Right forelimb (tissue), 1 donor: ENCODE results near the gene GTF2F2.

Source experiments
- DNase-seq: peaks from one replicate; pipeline ENCODE4 v3.0.0-alpha.2; 2018

Gene GTF2F2

DNA sequence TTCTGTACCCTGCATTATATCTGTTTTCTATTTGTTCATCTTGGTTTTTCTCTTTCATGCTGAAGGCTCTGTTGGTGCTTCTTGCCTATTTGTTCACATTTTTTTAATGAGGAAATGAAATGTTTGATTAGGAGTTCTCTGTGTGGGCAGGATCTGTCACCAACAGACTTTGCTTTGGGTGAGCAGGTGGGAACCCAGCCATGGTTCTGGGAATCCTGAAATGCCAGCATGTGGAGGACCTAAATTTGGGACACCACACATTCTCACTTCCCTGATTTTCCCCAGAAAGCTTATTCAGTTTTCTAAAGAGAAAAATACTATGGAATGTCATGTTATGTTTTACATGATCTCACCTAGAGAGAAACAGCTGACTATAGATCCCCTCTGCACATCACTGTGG lies 186.7 kb downstream of the GTF2F2 start:
- no peak for DNase-seq

- DNase-seq = no peak
These were observed 190.2 kb downstream of the GTF2F2 start for GRCh38 chr13:45310341-45311131.

DNA sequence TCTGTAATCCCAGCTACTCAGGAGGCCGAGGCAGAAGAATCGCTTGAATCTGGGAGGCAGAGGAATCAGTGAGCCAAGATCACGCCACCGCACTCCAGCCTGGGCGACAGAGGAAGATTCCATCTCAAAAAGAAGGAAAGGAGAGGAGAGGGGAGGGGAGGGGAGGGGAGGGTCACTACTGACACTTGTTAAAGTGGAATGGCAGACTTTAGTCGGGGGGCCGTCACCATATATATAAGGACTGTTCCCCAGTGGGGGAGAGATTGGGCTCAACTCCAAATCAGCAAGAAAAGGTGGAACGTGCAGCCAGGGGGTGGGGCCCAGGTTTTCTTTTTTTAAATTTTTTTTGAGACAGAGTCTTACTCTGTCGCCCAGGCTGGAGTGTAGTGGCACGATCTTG lies 194.5 kb downstream of the GTF2F2 start:
- DNase-seq = no peak

GRCh38 chr13:45315520-45316167 lies 195.3 kb downstream of the GTF2F2 start:
- DNase-seq = no peak

DNA sequence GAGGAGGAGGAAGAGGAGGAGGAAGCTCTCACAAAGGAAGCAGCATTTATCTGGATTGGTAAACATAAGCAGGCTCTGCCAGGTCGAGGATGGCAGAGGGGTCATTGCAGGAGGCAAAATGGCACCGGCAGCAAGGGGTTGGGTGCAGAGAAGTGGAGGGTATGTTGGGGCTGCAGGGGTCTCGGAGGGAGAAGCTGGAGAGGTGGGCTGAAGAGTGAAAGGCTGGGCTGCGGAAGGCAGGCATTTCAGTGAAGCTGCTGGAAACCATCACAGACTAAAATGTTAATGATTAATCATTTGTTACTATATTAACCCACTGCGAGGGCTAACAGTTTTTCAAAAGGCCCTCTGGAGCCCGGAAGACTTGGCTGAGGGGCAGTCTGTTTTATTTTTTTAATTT lies 196.0 kb downstream of the GTF2F2 start:
- no peak for DNase-seq

DNA sequence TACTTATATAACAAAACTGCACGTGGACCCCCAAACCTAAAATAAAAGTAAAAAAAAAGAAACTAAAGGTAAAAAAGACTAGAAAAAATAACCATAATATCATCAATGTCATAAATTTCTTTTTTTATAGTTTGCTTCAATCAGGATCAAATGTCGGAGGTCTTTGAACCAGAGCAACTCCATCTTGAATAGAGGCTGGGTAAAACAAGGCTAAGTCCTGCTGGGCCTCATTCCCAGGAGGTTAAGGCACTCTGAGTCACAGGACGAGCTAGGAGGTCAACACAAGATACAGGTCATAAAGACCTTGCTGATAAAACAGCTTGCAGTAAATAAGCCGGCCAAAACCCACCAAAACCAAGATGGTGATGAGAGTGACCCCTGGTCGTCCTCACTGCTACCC lies 196.7 kb downstream of the GTF2F2 start:
- no peak for DNase-seq

DNA sequence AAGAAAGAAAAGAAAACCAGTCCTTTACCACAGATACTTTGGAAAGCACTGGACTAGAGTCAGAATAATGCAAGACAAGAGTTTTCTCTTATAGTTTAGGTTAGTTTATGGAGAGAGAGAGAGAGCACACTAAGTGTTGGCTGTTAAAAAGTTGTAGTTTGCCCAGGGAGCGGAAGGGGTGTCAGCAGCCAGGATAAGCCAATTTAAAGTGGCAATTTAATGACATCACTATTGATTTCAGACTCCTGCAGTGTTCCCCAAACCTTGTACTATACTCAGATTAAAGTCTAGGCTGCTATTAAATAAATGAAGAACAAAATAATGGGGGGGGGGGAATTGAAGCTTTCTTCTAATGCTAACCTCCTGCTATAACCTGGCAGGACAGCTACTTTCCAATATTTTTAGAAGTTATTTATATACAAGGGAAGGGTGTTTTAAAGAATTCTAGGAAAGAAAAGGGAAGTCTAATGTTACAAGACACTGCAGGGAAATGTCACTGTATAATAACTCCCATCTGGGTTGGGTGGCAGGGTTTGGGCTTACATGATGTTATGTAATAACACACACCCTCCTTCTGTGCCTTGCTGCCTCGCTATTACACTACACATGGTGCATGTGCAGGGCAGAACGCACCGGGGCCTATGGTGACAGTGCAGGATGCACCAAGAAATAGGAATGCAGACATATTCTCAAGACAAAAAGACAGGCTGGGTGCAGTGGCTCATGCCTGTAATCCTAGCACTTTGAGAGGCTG lies 200.7 kb downstream of the GTF2F2 start:
- no peak for DNase-seq

- DNase-seq = peak; percentile 52
These were observed 205.5 kb downstream of the GTF2F2 start for GRCh38 chr13:45325806-45326205.

DNA sequence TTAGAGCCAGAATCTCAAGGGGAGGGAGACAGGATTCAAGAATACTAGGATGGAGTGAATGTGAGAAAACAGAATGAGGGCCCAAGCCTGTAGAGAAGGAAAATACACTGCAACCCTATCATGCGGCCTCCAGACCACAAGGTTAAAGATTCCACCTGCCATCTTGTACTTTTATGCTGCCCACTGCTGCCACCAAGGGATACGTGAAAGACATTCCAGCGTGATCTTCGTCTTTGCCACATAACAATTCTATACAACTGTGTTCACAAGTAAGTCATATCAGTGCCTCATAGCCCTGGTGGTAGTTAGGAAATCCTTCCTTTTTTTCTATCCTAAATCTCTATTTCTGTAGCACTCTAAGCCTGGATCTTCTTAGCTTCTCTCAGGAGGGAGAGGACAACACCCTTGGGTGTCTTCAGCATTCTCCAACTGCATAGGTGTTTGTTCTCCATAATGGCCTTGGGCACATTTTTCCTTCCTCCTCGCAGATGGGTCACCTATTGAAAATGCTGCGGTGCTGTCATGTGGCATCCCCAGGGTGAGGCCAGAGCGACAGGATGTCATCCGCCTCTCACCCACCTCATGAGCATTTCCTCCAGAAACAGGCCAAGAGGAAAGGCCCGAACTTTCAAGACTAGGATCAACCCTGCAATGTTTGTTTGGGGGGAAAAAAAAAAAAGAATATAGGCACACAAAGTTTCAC lies 207.1 kb downstream of the GTF2F2 start:
- no peak for DNase-seq

- DNase-seq = no peak
These were observed 208.4 kb downstream of the GTF2F2 start for GRCh38 chr13:45328661-45329111.

GRCh38 chr13:45331123-45331619 lies 210.9 kb downstream of the GTF2F2 start:
- DNase-seq = no peak

DNA sequence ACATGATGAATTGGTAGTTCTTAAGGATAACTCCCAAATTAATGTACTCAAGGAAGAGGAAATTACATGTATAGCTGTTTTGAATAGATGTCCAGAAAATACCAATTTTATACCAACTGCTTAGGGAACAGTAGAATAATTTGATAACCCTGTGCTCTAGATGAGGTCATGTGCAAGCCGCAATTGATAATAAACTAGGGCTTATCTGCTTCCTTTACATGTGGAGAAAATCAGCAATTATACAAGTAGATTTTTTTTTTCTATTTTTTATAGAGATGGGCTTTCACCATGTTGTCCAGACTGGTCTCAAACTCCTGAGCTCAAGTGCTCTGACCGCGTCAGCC lies 211.4 kb downstream of the GTF2F2 start:
- DNase-seq = no peak

DNA sequence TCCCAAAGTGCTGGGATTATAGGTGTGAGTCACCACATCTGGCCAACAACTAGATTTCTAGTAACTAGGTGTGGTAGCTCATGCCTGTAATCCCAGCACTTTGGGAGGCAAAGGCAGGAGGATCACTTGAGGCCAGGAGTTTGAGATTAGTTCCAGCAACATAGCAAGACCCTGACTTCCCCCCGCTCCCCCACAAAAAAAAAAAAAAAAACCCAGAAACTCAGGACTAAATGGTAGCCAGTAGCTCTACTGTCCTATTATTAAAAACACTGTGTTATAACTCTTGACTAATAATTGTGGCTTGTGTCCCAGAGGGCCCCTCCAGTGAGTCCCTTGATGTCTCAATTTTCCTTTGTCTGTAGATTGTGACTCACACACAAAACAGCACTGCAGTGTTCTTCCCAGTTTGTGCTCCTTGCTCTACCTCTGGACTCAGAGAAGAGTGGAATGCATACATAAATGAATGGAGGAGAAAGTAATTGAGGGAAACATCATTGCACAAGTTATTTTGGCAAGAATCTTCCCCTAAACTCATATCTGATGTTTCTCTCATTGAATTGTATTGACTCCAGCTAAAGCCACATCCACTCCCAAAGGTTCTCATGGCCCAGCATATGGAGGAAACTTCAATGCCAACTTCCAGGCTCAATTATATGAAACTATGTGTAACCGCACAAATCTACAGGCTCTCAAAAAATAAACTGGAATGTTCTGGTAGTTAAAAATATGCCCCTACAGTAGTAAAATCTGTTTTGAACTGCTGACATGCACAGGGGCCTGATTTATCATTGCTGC lies 211.9 kb downstream of the GTF2F2 start:
- DNase-seq = no peak

GRCh38 chr13:45332831-45333219 lies 212.5 kb downstream of the GTF2F2 start:
- no peak for DNase-seq

GRCh38 chr13:45333251-45333976 lies 213.1 kb downstream of the GTF2F2 start:
- DNase-seq = no peak
